Measurements from ENCODE around the gene QPCT.
A peak's percentile ranks its signal among the peaks of the same experiment; 100 is the strongest.
"Not testable (repeated sequence)": the region's sequence is repeated elsewhere in the genome, so short reads cannot be mapped to it uniquely, and the experiment has no call there.

Gene QPCT

DNA sequence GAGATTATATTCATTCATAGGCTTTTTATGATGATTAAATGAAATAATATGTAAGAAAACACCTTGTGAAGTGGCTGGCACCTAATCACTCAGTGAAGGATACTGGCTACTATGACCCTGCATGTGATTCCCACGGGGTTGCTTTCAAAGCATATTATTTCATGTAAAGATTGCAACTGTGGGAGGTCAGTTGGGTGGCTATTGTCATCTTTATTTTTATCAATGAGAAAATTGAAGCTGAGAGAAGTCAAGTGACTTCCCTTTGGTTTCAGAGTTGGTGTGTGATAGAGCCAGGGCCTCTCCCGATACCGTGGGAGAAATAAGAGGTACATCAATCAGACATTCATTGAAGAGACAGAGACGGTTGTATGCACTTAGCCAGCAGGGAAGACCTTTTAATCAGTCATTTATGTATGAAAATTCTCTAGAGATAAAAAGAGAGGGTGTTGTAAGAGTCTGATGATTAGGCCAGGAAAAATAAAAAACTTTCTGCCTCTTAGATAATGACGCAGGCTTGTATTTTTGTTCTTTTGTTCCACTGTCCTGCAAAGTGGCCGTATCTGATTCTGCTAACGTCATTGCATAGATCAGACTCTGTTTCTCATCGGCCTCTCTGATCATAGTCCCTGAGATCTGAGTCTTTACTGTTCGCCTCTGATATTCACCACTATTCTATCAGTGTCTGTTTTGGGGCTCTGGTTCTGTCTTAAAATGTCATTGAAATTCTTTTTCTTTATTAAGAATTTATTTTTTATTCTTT lies 50.5 kb downstream of the QPCT start:
- DNase-seq, result no peak

DNA sequence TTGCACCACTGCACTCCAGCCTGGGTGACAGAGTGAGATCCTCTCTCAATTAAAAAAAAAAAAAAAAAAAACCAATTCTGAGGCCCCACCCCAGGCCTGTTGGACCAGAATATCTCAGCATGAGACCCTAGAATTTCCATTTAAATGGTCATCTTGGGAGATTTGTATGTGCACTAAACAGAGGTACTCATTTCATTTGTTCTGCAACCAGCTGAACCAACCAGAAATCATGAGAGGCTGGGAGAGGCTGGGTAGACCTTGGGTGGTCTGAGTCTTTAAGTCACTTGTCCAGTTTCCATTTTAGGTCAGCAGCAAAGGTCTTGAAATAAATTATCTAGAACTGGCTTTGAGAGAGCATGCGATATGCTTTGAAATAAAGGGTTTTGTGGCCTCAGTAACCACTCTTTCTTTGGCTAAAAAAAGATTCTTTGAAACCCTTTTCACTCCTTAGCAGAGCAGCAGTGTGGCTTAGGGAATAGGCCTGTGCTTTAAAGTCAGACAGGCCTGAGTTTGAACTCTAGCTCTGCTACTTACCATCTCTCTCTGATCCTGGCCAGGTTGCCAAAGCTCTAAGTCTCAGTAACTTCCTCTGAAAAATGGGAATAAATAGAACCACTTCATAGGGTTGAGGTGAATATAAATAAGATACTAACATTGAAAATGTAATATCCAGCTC lies 52.6 kb downstream of the QPCT start:
- no peak for DNase-seq

DNA sequence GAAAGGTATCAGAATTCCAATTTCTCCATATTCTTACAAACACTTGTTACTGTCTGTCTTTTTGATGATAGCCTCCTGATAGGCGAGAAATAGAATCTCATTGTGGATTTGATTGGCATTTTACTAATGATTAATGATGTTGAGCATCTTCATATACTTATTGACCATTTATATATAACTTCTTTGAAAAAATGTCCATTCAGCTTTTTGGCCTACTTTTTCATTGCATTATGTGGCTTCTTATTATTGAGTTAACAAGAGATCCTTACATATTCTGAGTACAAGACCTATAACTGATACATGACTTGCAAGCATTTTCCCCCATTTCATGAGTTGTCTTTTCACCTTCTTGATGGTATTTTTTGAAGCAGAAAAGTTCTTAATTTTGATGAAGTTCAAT lies 54.6 kb downstream of the QPCT start:
- DNase-seq, result no peak

DNA sequence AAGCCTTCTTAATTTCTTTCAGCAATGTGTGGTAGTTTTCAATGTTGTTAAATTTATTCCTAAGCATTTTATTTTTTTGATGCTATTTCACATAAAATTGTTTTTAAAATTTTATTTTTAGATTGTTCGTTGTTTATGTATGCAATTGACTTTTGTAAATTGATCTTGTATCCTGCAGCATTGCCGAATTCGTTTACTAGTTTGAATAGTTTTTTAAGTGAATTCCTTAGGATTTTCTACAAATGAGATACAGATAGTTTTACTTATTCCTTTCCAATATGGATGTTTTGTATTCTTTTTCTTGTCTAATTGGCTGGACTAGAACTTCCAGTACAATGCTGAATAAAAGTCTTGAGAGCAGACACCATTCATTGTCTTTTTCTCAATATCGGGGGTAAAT lies 55.6 kb downstream of the QPCT start:
- no peak for DNase-seq

DNA sequence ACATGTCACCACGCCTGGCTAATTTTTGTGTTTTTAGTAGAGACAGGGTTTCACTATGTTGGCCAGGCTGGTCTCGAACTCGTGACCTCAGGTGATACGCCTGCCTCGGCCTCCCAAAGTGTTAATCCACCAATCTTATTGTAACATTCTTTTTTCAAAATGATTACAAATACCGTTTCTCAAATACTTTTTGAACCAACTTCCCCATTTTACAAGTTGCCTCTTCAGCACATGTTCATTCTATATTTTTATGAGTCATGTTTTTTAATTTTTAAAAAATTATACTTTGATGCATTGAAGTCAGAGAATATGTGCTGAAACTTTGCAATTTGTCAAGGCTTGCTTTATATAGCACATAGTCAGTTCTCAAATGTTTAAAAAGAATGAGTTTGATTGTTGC lies 58.2 kb downstream of the QPCT start:
- DNase-seq, result no peak

DNA sequence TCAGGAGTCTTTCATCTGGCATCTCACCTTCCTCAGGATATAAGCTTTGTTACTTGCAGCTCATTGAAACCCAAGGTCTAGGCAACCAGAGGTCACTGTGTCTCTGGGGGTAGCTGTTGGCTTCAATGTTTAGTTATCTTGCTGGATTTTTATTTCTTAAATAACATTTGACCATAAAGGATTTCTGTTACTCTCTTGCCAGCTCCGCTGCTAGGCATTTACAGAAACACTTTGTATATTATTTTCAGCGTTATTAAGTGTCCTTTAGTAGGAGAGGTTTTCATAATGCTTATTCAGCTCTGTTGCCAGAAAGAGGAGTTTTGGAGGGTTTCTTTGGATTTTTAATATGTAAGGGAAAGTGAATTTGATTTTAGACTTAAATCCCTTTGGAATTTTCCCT lies 61.4 kb downstream of the QPCT start:
- no peak for DNase-seq

DNA sequence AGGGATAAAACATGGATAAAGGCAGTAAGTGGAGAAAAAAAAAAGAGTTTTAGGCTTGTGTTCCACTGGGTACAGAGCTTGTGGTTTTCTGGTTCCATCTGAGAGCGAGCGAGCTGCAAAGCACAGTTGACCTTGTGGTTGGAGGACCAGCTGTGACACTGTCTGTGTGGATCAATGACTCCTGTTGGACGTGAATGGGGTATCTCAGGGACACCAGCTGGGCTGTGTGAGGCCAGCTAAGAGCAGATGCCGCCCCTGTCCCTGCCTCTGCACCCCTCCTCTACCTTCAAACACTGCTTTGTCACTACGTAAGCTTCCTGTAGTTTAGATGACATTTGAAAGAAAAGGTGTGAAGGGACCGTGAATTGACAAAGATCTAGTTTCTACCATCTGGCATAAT lies 67.8 kb downstream of the QPCT start:
- DNase-seq, result no peak

DNA sequence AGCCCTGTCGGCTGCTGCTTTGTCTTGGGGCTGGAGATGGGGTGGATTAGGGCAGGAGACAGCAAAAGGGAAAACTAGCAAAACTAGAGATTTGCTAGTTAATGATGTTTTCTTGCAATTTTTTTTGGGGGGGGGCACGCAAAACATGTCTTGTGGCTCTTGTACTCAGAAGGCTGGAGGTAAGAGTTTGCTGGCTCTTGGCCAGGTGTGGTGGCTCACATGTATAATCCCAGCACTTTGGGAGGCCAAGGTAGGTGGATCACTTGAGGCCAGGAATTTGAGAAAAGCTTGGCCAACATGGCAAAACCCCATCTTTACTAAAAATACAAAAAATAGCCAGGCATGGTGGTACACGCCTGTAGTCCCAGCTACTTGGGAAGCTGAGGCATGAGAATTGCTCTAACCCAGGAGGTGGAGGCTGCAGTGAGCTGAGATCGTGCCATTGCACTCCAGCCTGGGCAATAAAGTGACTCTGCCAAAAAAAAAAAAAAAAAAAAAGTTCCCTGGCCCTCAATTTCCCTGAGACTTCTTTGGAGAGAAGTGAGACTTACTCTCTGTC lies 69.6 kb downstream of the QPCT start:
- DNase-seq, result not testable (repeated sequence)

DNA sequence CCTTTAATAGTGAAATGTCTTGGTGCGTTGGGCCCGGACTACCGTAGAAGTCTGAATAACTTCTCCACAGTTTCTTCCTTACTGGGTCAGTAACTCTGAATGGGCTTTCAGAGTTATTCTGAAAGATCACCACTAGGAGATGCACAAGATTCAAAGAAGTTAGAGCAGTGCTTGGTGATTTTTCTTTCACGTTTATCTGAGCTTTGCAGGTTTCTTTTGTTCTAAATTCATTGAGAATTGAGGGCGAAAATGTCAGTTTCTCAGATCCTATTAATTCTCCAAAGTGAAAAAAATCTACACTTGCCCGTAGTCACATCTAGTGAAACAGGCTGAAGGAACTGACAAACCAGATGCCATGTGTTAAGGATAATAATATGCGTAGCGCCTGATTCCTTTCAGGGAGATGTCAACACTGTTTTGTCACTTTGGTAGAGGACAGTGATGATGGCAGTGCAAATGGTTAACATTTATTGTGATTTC lies 70.1 kb downstream of the QPCT start:
- peak; percentile 50 for DNase-seq

DNA sequence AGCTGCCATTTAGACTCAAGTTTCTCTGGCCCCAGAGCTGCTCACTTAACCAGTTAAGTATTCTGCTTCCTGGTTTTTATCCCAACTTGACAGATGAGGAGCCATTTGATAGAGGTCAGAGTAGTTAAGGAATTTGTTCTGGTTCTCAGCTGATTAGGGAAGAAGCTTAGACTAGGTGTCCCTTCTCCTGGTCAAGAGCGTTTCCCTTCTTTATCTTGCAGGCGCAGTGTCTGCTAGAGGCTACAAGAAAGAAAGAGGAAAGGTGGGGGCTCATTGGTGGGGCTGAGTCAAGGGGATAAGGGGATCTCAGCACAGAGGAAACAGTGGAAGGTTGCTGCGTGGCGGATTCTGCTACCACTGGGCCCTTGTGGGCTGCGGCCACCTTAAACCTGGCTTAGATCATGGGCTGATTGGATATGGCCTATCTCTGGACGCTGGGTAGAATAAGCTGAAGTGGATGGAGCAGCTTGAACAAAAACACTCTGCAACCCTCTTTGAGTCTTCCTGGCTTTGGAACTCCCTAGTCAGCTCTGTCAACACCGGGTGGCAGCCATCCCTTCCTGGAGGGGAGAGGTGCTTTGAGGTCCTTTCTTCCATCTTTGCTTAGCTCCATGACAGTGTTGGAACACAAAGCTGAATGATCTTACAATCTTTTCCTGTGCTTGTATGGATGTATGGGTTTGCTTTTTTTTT lies 70.8 kb downstream of the QPCT start:
- peak; percentile 17 for DNase-seq

DNA sequence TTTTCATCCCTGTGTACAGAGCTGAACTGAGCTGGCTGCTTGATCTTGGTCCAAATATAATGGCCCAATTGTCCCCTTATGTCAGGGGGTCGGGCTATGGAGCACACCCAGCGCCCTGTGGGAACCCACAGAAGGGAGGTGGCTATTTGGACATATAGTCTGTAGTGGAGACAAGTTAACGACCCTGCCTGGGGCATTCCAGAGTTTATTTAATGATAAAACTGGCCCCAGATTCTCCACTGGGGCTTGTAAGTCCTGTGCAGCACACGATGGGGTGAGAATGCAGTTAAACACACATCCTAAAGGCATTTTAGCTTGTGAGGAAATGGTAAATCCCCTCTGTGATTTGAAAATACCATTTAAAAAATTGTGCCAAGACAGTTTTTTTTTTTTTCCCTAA lies 72.9 kb downstream of the QPCT start:
- DNase-seq, result no peak

DNA sequence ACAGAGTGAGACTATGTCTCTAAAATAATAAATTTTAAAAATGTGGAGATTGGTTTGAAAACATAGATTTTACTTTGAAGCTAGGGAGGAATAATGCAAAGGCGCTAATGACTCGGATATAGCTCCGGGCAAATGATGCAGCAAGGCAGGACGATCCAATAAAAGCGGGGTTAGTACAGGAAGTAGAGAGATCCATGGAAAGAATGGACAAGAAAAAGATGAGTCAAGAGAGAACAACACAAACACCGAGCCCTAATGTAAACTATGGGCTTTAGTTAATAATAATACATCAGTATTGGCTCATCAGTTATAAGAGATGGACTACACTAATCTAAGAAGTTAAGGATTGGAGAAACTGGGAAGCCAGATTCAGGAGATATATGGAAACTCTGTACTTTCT lies 74.5 kb downstream of the QPCT start:
- no peak for DNase-seq

DNA sequence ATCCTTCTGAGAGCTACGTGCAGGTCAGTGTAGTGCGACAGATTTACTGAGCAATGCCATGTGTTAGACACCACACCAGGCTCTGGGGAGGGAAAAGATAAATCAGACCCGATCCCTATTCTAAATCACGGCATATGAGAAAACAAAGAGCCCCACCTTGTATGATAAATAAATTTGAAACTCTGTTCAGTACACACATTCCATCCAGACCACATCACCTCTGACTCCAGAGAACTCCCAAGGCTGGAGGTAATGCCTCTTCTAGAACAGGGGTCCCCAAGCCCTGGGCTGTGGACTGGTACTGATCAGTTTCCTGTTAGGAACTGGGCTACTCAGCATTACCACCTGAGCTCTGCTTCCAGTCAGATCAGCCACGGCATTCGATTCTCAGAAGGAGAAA lies 77.3 kb downstream of the QPCT start:
- no peak for DNase-seq

DNA sequence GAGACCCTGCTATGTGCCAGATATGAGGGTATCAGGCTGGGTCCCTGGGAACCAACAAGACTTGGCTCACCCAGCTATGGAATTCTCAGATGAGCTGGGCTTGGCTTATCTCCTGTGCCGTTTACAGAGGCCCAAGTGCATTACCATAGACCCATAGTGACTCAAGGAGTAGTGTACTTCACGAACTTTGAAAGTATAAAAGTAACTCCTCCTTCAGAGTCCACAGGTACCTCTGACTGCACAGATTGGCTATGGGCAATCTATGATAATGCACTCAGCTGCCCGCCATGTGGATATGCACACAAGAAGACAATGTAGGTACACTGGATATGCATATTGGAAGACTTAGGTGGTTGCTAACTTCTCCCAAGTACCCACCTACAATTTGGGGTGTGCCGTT lies 78.4 kb downstream of the QPCT start:
- no peak for DNase-seq
